Inflammatory macrophage treated with lipopolysaccharide for 1 hour (primary cell): ENCODE results near the gene MEGF9.

ENCODE experiments used
- DNase-seq, 2 donors: peaks; one replicate each; pipeline ENCODE4 v3.0.0-alpha.2; 2020 to 2022

Gene MEGF9

DNA sequence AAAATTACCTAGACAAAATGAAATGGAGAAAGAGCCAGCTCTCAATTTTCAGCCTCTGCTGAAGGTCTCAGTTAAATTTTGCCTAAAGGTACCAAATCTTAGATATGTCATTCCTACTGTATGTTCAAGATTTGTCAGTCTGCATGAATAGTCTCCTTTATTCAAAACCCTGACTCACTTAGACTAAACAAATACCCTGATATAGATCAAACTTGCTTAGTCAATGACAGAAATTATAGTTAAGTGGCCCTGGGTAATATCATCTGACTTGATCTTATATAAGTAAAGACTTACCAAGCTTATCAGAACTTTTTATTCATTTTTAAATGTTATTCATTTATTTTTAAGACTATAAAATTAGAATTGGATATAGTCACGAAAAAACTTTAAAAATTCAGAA is 12.2 kb downstream of the MEGF9 start:
- no peak for DNase-seq

DNA sequence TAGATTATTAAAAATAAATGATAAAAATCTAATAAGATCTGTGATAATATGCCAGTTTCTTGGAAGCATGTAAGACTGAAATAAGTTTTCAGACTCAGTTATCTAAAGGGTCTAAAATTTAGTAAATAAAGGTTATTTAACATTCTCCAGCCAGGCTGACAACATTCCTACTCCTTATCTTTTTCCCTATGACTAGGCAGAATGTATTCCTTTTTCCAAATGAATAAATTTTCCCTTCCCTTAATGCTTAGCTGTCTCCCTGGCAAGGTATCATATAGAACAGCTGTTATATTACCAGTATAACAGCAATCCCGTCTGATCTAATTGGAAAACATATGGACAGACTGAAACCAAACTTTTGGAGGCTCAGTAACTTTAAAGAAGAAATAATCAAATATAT is 13.0 kb downstream of the MEGF9 start:
- no peak for DNase-seq

DNA sequence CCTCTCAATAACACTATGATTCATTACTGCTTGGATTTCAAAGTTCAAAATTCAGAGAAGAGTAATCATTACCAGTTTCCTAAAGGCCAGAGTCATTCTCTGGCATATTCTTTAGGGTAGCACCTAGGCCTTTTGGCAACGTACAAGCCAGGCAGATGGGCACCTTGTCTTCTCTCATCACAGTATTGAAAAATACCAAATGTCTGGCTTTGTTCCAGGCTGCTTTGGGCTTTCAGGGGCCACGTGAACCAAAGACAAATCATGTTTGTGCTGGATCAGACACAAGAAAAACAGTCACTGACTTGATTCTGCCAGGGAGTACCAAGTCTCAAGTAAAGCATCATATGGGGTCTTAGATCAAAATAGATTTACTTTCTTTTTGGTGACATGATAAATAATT is 15.5 kb downstream of the MEGF9 start:
- DNase-seq: no peak

- no peak for DNase-seq
These were observed 16.8 kb downstream of the MEGF9 start for GRCh38 chr9:120697448-120697847.

- no peak for DNase-seq
These were observed 17.6 kb downstream of the MEGF9 start for GRCh38 chr9:120696551-120697230.

GRCh38 chr9:120694559-120694958 is 19.7 kb downstream of the MEGF9 start:
- no peak for DNase-seq

GRCh38 chr9:120693700-120694008 is 20.6 kb downstream of the MEGF9 start:
- DNase-seq: no peak

- DNase-seq: peak; percentile 67 to 77
These were observed 21.2 kb downstream of the MEGF9 start for GRCh38 chr9:120692901-120693699.

GRCh38 chr9:120690372-120690771 is 23.9 kb downstream of the MEGF9 start:
- DNase-seq: no peak

- DNase-seq: no peak
These were observed 24.4 kb downstream of the MEGF9 start for GRCh38 chr9:120689860-120690259.

- DNase-seq: no peak
These were observed 25.5 kb downstream of the MEGF9 start for GRCh38 chr9:120688758-120689157.

- DNase-seq: no peak
These were observed 31.1 kb downstream of the MEGF9 start for GRCh38 chr9:120683150-120683549.

GRCh38 chr9:120681121-120681520 is 33.1 kb downstream of the MEGF9 start:
- no peak for DNase-seq

GRCh38 chr9:120680579-120680978 is 33.7 kb downstream of the MEGF9 start:
- DNase-seq: no peak

- no peak for DNase-seq
These were observed 34.1 kb downstream of the MEGF9 start for GRCh38 chr9:120680161-120680560.

GRCh38 chr9:120677965-120678364 is 36.3 kb downstream of the MEGF9 start:
- DNase-seq: no peak

DNA sequence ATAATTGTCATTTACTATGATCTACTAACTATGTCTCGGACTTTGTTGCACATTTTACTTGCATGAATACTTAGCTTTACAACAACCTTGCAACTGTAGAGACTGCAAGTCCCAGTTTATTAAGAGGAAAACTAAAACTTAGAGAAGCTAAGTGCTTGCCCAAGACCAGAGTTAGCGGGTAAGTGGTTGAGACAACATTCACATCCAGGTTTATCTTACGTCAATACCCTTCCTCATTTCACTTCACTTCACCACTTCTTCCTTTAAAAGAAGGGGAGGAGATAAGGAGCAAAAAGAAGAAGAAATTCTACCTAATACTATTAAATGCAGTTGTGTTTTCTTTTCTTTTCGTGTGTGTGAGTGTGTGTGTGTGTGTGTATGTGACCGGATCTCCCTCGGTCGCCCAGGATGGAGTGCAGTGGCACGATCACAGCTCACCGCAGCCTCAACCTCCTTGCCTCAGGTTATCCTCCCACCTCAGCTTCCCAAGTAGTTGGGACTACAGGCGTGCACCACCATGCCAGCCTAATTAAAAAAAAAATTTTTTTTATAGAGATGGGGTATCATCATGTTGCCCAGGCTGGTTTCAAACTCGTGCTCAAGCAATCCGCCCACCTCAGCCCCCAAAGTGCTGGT is 37.4 kb downstream of the MEGF9 start:
- DNase-seq: peak; percentile 44 to 53

DNA sequence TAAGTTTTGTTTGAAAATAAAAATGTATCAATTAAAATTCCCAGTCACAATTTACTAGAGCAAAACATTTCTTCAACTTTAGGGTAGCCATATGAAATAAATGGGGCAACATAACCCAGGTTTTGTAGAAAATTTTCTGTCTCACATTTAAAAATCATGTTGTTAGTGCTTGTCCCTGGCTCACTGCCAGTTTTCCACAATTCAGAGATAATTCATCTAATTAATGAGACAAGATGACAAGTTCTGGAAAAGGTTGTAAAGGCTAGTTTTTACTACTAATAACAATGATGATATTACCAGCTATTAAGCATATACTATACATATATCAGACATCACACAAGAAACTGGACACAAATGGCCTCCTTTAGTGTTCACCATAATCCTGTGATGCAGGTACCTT is 45.9 kb downstream of the MEGF9 start:
- no peak for DNase-seq

GRCh38 chr9:120663950-120664349 is 50.3 kb downstream of the MEGF9 start:
- DNase-seq: no peak

GRCh38 chr9:120663380-120663779 is 50.9 kb downstream of the MEGF9 start:
- DNase-seq: peak in 1 of 2 donors; percentile 32

DNA sequence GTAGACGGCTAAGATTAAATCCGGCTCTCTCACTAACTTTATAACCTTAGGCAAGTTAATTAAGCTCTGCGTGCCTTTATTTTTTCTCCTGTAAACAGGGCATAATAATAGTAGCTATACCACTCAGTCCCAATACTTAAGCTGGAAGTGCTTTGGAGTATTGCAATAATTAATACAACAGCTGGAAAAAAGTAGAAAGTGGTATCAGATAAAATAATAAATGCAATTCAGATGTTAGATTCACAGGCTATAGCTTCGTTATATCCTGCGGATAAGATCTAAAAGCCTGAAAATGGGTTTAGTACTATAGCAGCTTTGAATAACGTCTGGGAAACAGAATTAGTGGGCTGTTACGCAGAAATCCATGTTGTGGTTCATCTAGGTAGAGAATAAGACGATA is 51.8 kb downstream of the MEGF9 start:
- DNase-seq: no peak

DNA sequence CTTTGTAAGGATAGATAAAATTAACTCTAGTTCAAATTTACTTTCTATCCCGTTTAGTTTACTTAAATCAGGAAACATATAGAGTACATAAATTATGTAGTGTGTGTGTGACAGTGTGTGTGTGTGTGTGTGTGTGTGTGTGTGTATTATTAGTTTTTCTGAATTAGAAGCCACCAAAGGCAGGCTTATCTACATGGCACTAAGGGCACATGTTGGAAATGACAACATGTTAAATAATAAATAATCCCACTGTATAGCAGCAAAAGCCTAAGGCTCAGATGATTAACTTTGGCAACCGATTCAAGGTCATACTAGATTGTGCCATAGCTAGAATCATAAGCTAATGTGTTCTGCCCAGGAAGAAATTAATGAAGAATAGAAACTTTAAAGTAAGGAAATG is 54.6 kb downstream of the MEGF9 start:
- no peak for DNase-seq

- DNase-seq: no peak
These were observed 55.1 kb downstream of the MEGF9 start for GRCh38 chr9:120659209-120659608.

DNA sequence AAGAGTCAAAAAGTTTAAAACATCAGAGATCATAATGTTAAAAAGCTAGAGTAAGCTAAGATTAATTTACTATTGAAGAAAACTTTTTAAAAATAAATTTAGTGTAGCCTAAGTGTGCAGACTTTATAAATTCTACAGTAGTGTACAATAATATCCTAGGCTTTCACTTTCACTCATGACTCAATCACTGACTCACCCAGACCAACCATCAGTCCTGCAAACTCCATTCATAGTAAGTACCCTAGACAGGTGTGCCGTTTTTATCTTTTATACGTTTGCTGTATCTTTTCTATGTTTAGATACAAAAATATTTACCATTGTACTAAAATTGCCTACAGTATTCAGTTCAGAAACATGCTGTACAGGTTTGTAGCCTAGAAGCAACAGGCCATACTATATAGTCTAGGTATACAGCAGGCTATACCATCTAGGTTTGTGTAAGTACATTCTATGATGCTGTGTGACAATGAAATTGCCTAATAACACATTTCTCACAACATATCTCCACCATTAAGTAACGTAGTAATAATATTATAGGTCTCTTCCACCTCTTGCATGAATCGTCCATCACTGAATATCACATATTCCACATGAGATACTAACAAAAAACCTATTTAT is 59.2 kb downstream of the MEGF9 start:
- DNase-seq: peak in 1 of 2 donors; percentile 39
